HG03060 (cell line): ENCODE measurements around the gene GPC2.
A peak's percentile ranks its signal among the peaks of the same experiment; 100 is the strongest.
"Not testable (repeated sequence)": the region's sequence is repeated elsewhere in the genome, so short reads cannot be mapped to it uniquely, and the experiment has no call there.

ENCODE experiments used
- ATAC-seq: cut with Tn5 transposase; IDR thresholded peaks from one replicate; pipeline ENCODE4 v1.9.1; 2021; ENCODE audit warnings: low read depth, moderate number of reproducible peaks; ENCODE audit not compliant: unreplicated experiment

The GPC2 gene

GRCh38 chr7:100177045-100178001 is at the start of gene GPC2, which contains the start of gene STAG3:
Gene GPC2 (minus strand): TSS chr7:100177381. CDS start chr7:100177199, 182 bp downstream.
Gene STAG3 (plus strand): TSS chr7:100177918. CDS start chr7:100180557, 2,639 bp downstream.
- ATAC-seq = peak; percentile 82

- ATAC-seq = not testable (repeated sequence)
These were observed 47.7 kb upstream of the GPC2 start for GRCh38 chr7:100224891-100225290.

- ATAC-seq = not testable (repeated sequence)
These were observed 46.3 kb upstream of the GPC2 start for GRCh38 chr7:100223376-100223927.

GRCh38 chr7:100222445-100223132 is 45.4 kb upstream of the GPC2 start:
- no peak for ATAC-seq

- ATAC-seq = no peak
These were observed 44.7 kb upstream of the GPC2 start for GRCh38 chr7:100221767-100222444.

GRCh38 chr7:100221231-100221718 is 44.1 kb upstream of the GPC2 start:
- no peak for ATAC-seq

- no peak for ATAC-seq
These were observed 43.5 kb upstream of the GPC2 start for GRCh38 chr7:100220586-100221230.

GRCh38 chr7:100219801-100220585 is 42.8 kb upstream of the GPC2 start, which contains the start of gene PVRIG:
Gene PVRIG (plus strand): TSS chr7:100219949. CDS start chr7:100219971, 22 bp downstream.
- not testable (repeated sequence) for ATAC-seq

GRCh38 chr7:100219271-100219737 is 42.1 kb upstream of the GPC2 start:
- no peak for ATAC-seq

GRCh38 chr7:100217934-100218333 is 40.8 kb upstream of the GPC2 start:
- ATAC-seq = peak; percentile 20

- ATAC-seq = no peak
These were observed 38.7 kb upstream of the GPC2 start for GRCh38 chr7:100215895-100216294.

GRCh38 chr7:100214356-100214755 is 37.2 kb upstream of the GPC2 start:
- ATAC-seq = not testable (repeated sequence)

- no peak for ATAC-seq
These were observed 36.5 kb upstream of the GPC2 start for GRCh38 chr7:100213672-100214071.

GRCh38 chr7:100212631-100213286 is 35.6 kb upstream of the GPC2 start:
- no peak for ATAC-seq

- ATAC-seq = no peak
These were observed 34.2 kb upstream of the GPC2 start for GRCh38 chr7:100211342-100211780.

GRCh38 chr7:100210805-100211204 is 33.6 kb upstream of the GPC2 start:
- no peak for ATAC-seq

GRCh38 chr7:100209493-100209892 is 32.3 kb upstream of the GPC2 start:
- no peak for ATAC-seq

GRCh38 chr7:100208911-100209408 is 31.8 kb upstream of the GPC2 start:
- ATAC-seq = no peak
